Subcutaneous abdominal adipose tissue (tissue), 5 donors: Measurements from ENCODE around the gene CHRD.

Experiments
- H3K27ac ChIP-seq: one replicate; pipeline ENCODE4 v1.7.0; 2013; ENCODE audit warnings: low read depth, mild to moderate bottlenecking, inconsistent platforms, low read length, moderate library complexity
- H3K27me3 ChIP-seq, 5 donors: one replicate each; pipeline ENCODE4 v1.7.0; 2013; ENCODE audit warnings: low read length in 5 of 5, inconsistent platforms in 1 of 5; ENCODE audit not compliant: control insufficient read depth in 5 of 5, insufficient read depth in 4 of 5
- H3K36me3 ChIP-seq, 5 donors: one replicate each; pipeline ENCODE4 v1.7.0; 2013; ENCODE audit warnings: low read length in 5 of 5; ENCODE audit not compliant: control insufficient read depth in 5 of 5, insufficient read depth in 5 of 5
- H3K4me1 ChIP-seq, 5 donors: one replicate each; pipeline ENCODE4 v1.7.0; 2013; ENCODE audit warnings: low read length in 5 of 5, mild to moderate bottlenecking in 3 of 5, moderate library complexity in 1 of 5; ENCODE audit not compliant: control insufficient read depth in 5 of 5, insufficient read depth in 5 of 5
- H3K4me3 ChIP-seq, 5 donors: one replicate each; pipeline ENCODE4 v1.7.0; 2013; ENCODE audit warnings: low read length in 5 of 5, low read depth in 1 of 5
- H3K9ac ChIP-seq, 5 donors: one replicate each; pipeline ENCODE4 v1.7.0; 2013; ENCODE audit warnings: low read length in 5 of 5, mild to moderate bottlenecking in 4 of 5, moderate library complexity in 3 of 5
- H3K9me3 ChIP-seq, 5 donors: one replicate each; pipeline ENCODE4 v1.7.0; 2013; ENCODE audit warnings: low read length in 5 of 5; ENCODE audit not compliant: control insufficient read depth in 5 of 5
- donor health status: healthy.
- donor health status: healthy.
- donor health status: healthy.
- donor health status: healthy.
- donor health status: healthy.

Gene CHRD

DNA sequence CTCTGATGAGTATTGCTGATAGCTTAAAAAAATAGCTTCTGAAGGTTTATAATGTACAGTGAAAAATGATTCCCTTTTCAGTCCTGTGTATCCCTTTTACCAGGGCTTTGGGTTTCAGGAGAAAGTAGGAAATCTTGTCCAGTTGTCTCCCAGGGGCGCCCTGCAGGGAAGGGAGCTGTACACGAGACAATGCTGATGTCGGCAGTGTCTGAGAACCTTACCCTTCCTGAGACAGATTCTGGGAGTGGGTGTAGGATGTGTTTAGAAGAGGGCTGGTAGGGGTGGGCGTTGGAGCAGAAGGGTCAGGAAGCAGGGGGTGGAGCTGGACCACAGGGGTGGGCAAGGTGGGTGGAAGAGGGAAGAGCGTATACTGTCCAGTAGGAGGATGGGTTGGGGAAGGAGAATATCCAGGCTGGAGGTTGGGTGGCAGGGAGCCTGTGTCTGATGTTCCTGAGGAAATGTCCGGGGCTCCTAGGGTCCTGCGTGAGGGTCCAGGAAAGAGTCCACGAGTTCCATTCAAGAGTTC lies 7.5 kb upstream of the CHRD start:
- Histone ChIP-seq H3K9me3 (no peaks in the 10 kb centered on the region), H3K27me3 (peaks cover 0 to under 1% (median 0%) of the 10 kb centered on the region in 5 donors), H3K4me3 (no peak overlapping the region), H3K36me3 (peaks cover 0 to 15% (median 11%) of the 10 kb centered on the region in 5 donors), H3K9ac (no peak overlapping the region), H3K4me1 (peaks cover 3 to 23% (median 18%) of the 10 kb centered on the region in 5 donors), H3K27ac (no peak overlapping the region)

- Histone ChIP-seq H3K9ac (no peak overlapping the region), H3K36me3 (peaks cover 0 to 11% (median 8%) of the 10 kb centered on the region in 5 donors), H3K27me3 (peaks cover 0 to 2% (median 0%) of the 10 kb centered on the region in 5 donors), H3K4me3 (no peak overlapping the region), H3K27ac (no peak overlapping the region), H3K9me3 (no peaks in the 10 kb centered on the region), H3K4me1 (peaks cover 3 to 28% (median 24%) of the 10 kb centered on the region in 5 donors)
Observed at GRCh38 chr3:184372911-184373310, 6.9 kb upstream of the CHRD start.

DNA sequence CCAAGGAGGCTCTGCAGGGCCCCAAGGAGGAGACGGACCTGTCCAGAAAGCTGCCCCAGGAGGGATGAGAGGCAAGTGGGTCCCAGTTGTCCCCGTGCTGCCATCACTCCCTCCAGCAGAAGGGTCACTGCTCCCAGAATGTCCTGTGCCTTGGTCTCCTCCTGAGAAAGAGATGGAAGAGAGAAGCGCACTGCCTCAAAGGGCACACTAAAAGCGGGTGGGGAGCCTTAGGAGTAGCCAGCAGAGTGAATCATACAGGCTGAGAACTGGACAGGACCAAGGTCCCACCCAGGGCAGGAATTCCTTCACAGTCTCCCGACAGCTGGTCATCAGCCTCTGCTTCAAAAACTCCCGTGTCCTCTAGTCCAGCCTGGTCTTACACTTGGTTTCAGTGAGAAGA lies 6.4 kb upstream of the CHRD start:
- Histone ChIP-seq H3K4me1 (peaks cover 3 to 30% (median 28%) of the 10 kb centered on the region in 5 donors), H3K36me3 (peaks cover 0 to 6% (median 4%) of the 10 kb centered on the region in 5 donors), H3K4me3 (no peak overlapping the region), H3K27ac (no peak overlapping the region), H3K9me3 (no peaks in the 10 kb centered on the region), H3K9ac (no peak overlapping the region), H3K27me3 (peaks cover 0 to 2% (median 0%) of the 10 kb centered on the region in 5 donors)

- Histone ChIP-seq H3K4me1 (peaks cover 3 to 38% (median 34%) of the 10 kb centered on the region in 5 donors), H3K27me3 (peaks cover 0 to 14% (median 5%) of the 10 kb centered on the region in 5 donors), H3K4me3 (no peak overlapping the region), H3K36me3 (no peaks in the 10 kb centered on the region), H3K9me3 (no peaks in the 10 kb centered on the region), H3K27ac (no peak overlapping the region), H3K9ac (no peak overlapping the region)
Observed at GRCh38 chr3:184375747-184376461, 4.0 kb upstream of the CHRD start.

GRCh38 chr3:184377374-184377773 lies 2.5 kb upstream of the CHRD start:
- H3K4me1 ChIP-seq = peaks cover 3 to 48% (median 38%) of the 10 kb centered on the region in 5 donors
- no peak overlapping the region for H3K27ac ChIP-seq
- H3K4me3 ChIP-seq = no peak overlapping the region
- H3K9me3 ChIP-seq = no peaks in the 10 kb centered on the region
- peaks cover 0 to 21% (median 5%) of the 10 kb centered on the region in 5 donors for H3K27me3 ChIP-seq
- peak overlapping the region in 2 of 5 donors; percentile 7 to 16 for H3K9ac ChIP-seq
- peaks cover 0 to 5% (median 0%) of the 10 kb centered on the region in 5 donors for H3K36me3 ChIP-seq

- H3K27ac ChIP-seq = peak within 1 kb of the TSS; percentile 73
- no peaks in the 10 kb centered on the region for H3K9me3 ChIP-seq
- H3K4me1 ChIP-seq = peaks cover 3 to 46% (median 38%) of the 10 kb centered on the region in 5 donors
- peak within 1 kb of the TSS in 4 of 5 donors; percentile 13 to 65 (median 40) for H3K9ac ChIP-seq
- H3K27me3 ChIP-seq = peaks cover 0 to 21% (median 5%) of the 10 kb centered on the region in 5 donors
- H3K4me3 ChIP-seq = peak within 1 kb of the TSS in 3 of 5 donors; percentile 17 to 48 (median 31)
- peaks cover 0 to 11% (median 3%) of the 10 kb centered on the region in 5 donors for H3K36me3 ChIP-seq
Observed at GRCh38 chr3:184377882-184378445, 1.9 kb upstream of the CHRD start, which contains the start of gene THPO. TSS of gene THPO (minus strand) at chr3:184378207. CDS start at chr3:184376259, 1,948 bp downstream.

- peak overlapping the region; percentile 73 for H3K27ac ChIP-seq
- peak overlapping the region in 3 of 5 donors; percentile 57 to 65 (median 64) for H3K9ac ChIP-seq
- H3K4me3 ChIP-seq = peak overlapping the region in 3 of 5 donors; percentile 31 to 48 (median 39)
- H3K4me1 ChIP-seq = peaks cover 0 to 41% (median 38%) of the 10 kb centered on the region in 5 donors
- peaks cover 0 to 16% (median 7%) of the 10 kb centered on the region in 5 donors for H3K36me3 ChIP-seq
- H3K27me3 ChIP-seq = peaks cover 0 to 21% (median 5%) of the 10 kb centered on the region in 5 donors
- no peaks in the 10 kb centered on the region for H3K9me3 ChIP-seq
Observed at GRCh38 chr3:184378651-184379357, 1.1 kb upstream of the CHRD start.

GRCh38 chr3:184380185-184380626 lies 352 bp downstream of the CHRD start:
- Histone ChIP-seq H3K27me3 (peaks cover 0 to 21% (median 5%) of the 10 kb centered on the region in 5 donors), H3K9ac (no peak overlapping the region), H3K27ac (no peak overlapping the region), H3K9me3 (no peaks in the 10 kb centered on the region), H3K4me3 (peak overlapping the region in 4 of 5 donors; percentile 55 to 66 (median 62)), H3K36me3 (peaks cover 0 to 19% (median 7%) of the 10 kb centered on the region in 5 donors), H3K4me1 (peaks cover 0 to 41% (median 38%) of the 10 kb centered on the region in 5 donors)

DNA sequence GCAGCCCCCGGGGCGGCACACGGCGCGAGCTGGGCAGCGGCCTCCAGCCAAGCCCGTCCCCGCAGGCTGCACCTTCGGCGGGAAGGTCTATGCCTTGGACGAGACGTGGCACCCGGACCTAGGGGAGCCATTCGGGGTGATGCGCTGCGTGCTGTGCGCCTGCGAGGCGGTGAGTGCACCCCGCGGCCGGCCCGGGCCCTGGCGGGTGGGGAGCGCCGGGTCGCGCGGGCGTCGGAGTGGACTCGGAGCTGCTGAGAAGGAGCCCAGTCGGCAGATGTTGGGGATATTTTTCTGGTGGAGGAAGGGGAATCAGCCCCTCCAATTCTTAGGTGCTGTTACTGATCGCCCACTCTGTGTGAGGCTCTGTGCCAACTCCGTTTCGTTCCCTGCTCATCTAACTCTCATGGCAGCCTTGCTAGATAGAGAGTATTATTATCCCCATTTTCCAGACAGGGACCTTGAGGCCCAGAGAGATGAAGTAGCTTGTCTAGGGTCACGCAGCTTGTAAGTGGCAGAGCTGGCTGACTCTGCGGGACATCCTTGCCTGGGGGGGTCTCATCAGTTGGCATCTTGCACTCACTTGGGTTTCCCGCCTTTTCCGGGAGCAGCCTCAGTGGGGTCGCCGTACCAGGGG lies 890 bp downstream of the CHRD start:
- Histone ChIP-seq H3K27me3 (peaks cover 0 to 21% (median 5%) of the 10 kb centered on the region in 5 donors), H3K27ac (no peak overlapping the region), H3K4me3 (peak overlapping the region; percentile 35 to 66 (median 59)), H3K4me1 (peaks cover 0 to 41% (median 38%) of the 10 kb centered on the region in 5 donors), H3K36me3 (peaks cover 0 to 20% (median 7%) of the 10 kb centered on the region in 5 donors), H3K9me3 (no peaks in the 10 kb centered on the region), H3K9ac (peak overlapping the region in 2 of 5 donors; percentile 32 to 51)
